ENCODE measurements around the gene PDXK. TPM values are rescaled to one million over a fixed set of nuclear protein-coding genes. Genes with fewer than 3 reads are reported as not detected.

Gene PDXK
- total and polyA plus RNA-seq, 2 donors (not counting 3 experiments of a cell fraction or from before 2014, with no cell fraction given): 44.2 to 59.1 TPM

GRCh38 chr21:43733060-43733459 is 14.1 kb downstream of the PDXK start:
- no peak overlapping the region for H3K27ac ChIP-seq (ENCODE audit: insufficient read depth, low read depth, low read length)
- H3K4me3 ChIP-seq (replicated peaks in 1 of 3; ENCODE audit: insufficient read depth in 1 of 3, low read depth in 1 of 3, low read length in 3 of 3): no peak overlapping the region
- ChIA-PET CTCF (no interaction called here), POLR2A (no interaction called here)
- no TSS peak for BruUV-seq (replicated peaks)
- FAIRE-seq (no peak), DNase-seq (ENCODE audit: low read depth, low spot score) (no peak)
- H4K20me1 ChIP-seq (replicated peaks; ENCODE audit: control insufficient read depth, extremely low read depth, insufficient read depth, low read length): no peaks in the 10 kb centered on the region
- H3K79me2 ChIP-seq (ENCODE audit: control insufficient read depth, insufficient read depth, low read length): peaks cover 22% of the 10 kb centered on the region
- H3K9ac ChIP-seq (replicated peaks; ENCODE audit: extremely low read depth, insufficient read depth, low read length): no peak overlapping the region
- H3K9me1 ChIP-seq (replicated peaks; ENCODE audit: control insufficient read depth, extremely low read depth, insufficient read depth, low read length): no peaks in the 10 kb centered on the region
- peaks cover 12% of the 10 kb centered on the region for H3K4me1 ChIP-seq (ENCODE audit: control insufficient read depth, extremely low read depth, insufficient read depth, low read length)
- H3K9me3 ChIP-seq (replicated peaks; ENCODE audit: control insufficient read depth, insufficient read depth, low read length): no peaks in the 10 kb centered on the region
- no peaks in the 10 kb centered on the region for H3K27me3 ChIP-seq (ENCODE audit: control insufficient read depth in 2 of 2, insufficient read depth in 2 of 2, low read length in 2 of 2)
- intact Hi-C loops (cut with micrococcal nuclease): no loop called here
- H3K4me2 ChIP-seq (ENCODE audit: insufficient read depth, low read length): no peak overlapping the region
- dilution Hi-C loops (cut with MboI; ENCODE audit: extremely low pct_ligation_motif_present, low sequenced_read_pairs): no loop called here
- no peaks in the 10 kb centered on the region for H3K36me3 ChIP-seq (ENCODE audit: control insufficient read depth in 2 of 2, extremely low read depth in 1 of 2, insufficient read depth in 2 of 2, low read length in 2 of 2)
- TF ChIP-seq MAX (IDR thresholded peaks at IDR 0.05; ENCODE audit: insufficient read depth, insufficient read length) (no peak), POLR2AphosphoS5 (IDR thresholded peaks at IDR 0.05; ENCODE audit: insufficient read depth, low read depth, low read length) (no peak), CTCF (IDR thresholded peaks at IDR 0.05; ENCODE audit: extremely low read depth in 1 of 2, insufficient read depth in 1 of 2, low read depth in 1 of 2, low read length in 2 of 2) (no peak), JUN (IDR thresholded peaks at IDR 0.05; ENCODE audit: borderline replicate concordance, insufficient read depth, insufficient read length, low read depth) (no peak), EZH2 (IDR thresholded peaks at IDR 0.05; ENCODE audit: borderline replicate concordance, low read depth, low read length, severe bottlenecking) (no peak), POLR2A (IDR thresholded peaks at IDR 0.05; ENCODE audit: low read depth, low read length) (no peak), MYC (IDR thresholded peaks at IDR 0.05; ENCODE audit: low read depth, low read length) (no peak), FOS (IDR thresholded peaks at IDR 0.05; ENCODE audit: borderline replicate concordance, insufficient read depth, low read length) (no peak), GATA2 (IDR thresholded peaks at IDR 0.05; ENCODE audit: insufficient read depth, insufficient read length, low read depth, low read length) (no peak)
- no peak overlapping the region for H2AFZ ChIP-seq (ENCODE audit: low read depth, low read length)

Data from endothelial cell of umbilical vein (primary cell).